ENCODE measurements around the gene ZBTB20. TPM values are rescaled to one million over a fixed set of nuclear protein-coding genes. Genes with fewer than 3 reads are reported as not detected.

Gene ZBTB20
- total RNA-seq, 3 donors from 2014 or later (not counting 1 experiment from before 2014, with no cell fraction given): 52.7 to 58.3 (median 55.9) TPM

GRCh38 chr3:114444216-114444615 is 702.9 kb downstream of the ZBTB20 start:
- Mint-ChIP-seq H3K4me1 (no peaks in the 10 kb centered on the region), H3K9me3 (no peaks in the 10 kb centered on the region), H3K27me3 (ENCODE audit: low read depth in 2 of 2) (peaks cover 0 to 6% of the 10 kb centered on the region in 2 donors), H3K4me3 (no peak overlapping the region), H3K27ac (no peak overlapping the region), H3K36me3 (no peaks in the 10 kb centered on the region)
- Histone ChIP-seq H3K4me3 (ENCODE audit: low read length) (no peak overlapping the region), H3K9me3 (ENCODE audit: control insufficient read depth, insufficient read depth, low read length) (no peaks in the 10 kb centered on the region), H3K4me1 (ENCODE audit: control insufficient read depth, insufficient read depth, low read length) (no peaks in the 10 kb centered on the region), H3K27ac (ENCODE audit: low read length) (no peak overlapping the region), H3K36me3 (ENCODE audit: control insufficient read depth, insufficient read depth, low read length) (no peaks in the 10 kb centered on the region), H3K27me3 (ENCODE audit: control insufficient read depth, insufficient read depth, low read length) (no peaks in the 10 kb centered on the region)
- no peak for ATAC-seq
- intact Hi-C loops (cut with micrococcal nuclease): no loop called here
- no peak for DNase-seq
- WGBS (ENCODE audit: insufficient coverage): 67% methylated on average over 1 of the region's 3 CpGs
- TF ChIP-seq CTCF (IDR thresholded peaks at IDR 0.05): no peak

- ATAC-seq (no peak), DNase-seq (no peak)
- intact Hi-C loops (cut with micrococcal nuclease): no loop called here
- Mint-ChIP-seq H3K27ac (no peak overlapping the region), H3K9me3 (no peaks in the 10 kb centered on the region), H3K36me3 (no peaks in the 10 kb centered on the region), H3K4me3 (no peak overlapping the region), H3K4me1 (no peaks in the 10 kb centered on the region), H3K27me3 (ENCODE audit: low read depth in 2 of 2) (peaks cover 0 to 6% of the 10 kb centered on the region in 2 donors)
- no peak overlapping the region for H3K4me3 ChIP-seq (ENCODE audit: low read length)
- H3K9me3 ChIP-seq (ENCODE audit: control insufficient read depth, insufficient read depth, low read length): no peaks in the 10 kb centered on the region
- no peak overlapping the region for H3K27ac ChIP-seq (ENCODE audit: low read length)
- no peaks in the 10 kb centered on the region for H3K27me3 ChIP-seq (ENCODE audit: control insufficient read depth, insufficient read depth, low read length)
- TF ChIP-seq CTCF (IDR thresholded peaks at IDR 0.05): no peak
- no peaks in the 10 kb centered on the region for H3K36me3 ChIP-seq (ENCODE audit: control insufficient read depth, insufficient read depth, low read length)
- no peaks in the 10 kb centered on the region for H3K4me1 ChIP-seq (ENCODE audit: control insufficient read depth, insufficient read depth, low read length)
Measured at GRCh38 chr3:114442246-114442645, 704.8 kb downstream of the ZBTB20 start.

- H3K27me3 Mint-ChIP-seq (ENCODE audit: low read depth in 2 of 2): peaks cover 0 to 6% of the 10 kb centered on the region in 2 donors
- no peak for TF ChIP-seq CTCF (IDR thresholded peaks at IDR 0.05)
- no peak overlapping the region for H3K27ac Mint-ChIP-seq
- no peaks in the 10 kb centered on the region for H3K9me3 Mint-ChIP-seq
- H3K9me3 ChIP-seq (ENCODE audit: control insufficient read depth, insufficient read depth, low read length): no peaks in the 10 kb centered on the region
- no peak for ATAC-seq
- intact Hi-C loops (cut with micrococcal nuclease): no loop called here
- H3K4me1 ChIP-seq (ENCODE audit: control insufficient read depth, insufficient read depth, low read length): no peaks in the 10 kb centered on the region
- no peaks in the 10 kb centered on the region for H3K36me3 Mint-ChIP-seq
- DNase-seq: no peak
- H3K4me1 Mint-ChIP-seq: no peaks in the 10 kb centered on the region
- no peak overlapping the region for H3K4me3 ChIP-seq (ENCODE audit: low read length)
- WGBS (ENCODE audit: insufficient coverage): 96% methylated on average over 9 of the region's 10 CpGs
- H3K4me3 Mint-ChIP-seq: no peak overlapping the region
- no peaks in the 10 kb centered on the region for H3K36me3 ChIP-seq (ENCODE audit: control insufficient read depth, insufficient read depth, low read length)
- no peaks in the 10 kb centered on the region for H3K27me3 ChIP-seq (ENCODE audit: control insufficient read depth, insufficient read depth, low read length)
- H3K27ac ChIP-seq (ENCODE audit: low read length): no peak overlapping the region
Measured at GRCh38 chr3:114441386-114441785, 705.7 kb downstream of the ZBTB20 start.

- TF ChIP-seq CTCF (IDR thresholded peaks at IDR 0.05): no peak
- H3K9me3 Mint-ChIP-seq: no peaks in the 10 kb centered on the region
- WGBS (ENCODE audit: insufficient coverage): 99% methylated on average over 3 of the region's 4 CpGs
Measured at GRCh38 chr3:114440700-114441099, 706.4 kb downstream of the ZBTB20 start.

More at GRCh38 chr3:114440700-114441099, 706.4 kb downstream of the ZBTB20 start:
- Histone ChIP-seq H3K27ac (ENCODE audit: low read length) (no peak overlapping the region), H3K4me1 (ENCODE audit: control insufficient read depth, insufficient read depth, low read length) (no peaks in the 10 kb centered on the region), H3K4me3 (ENCODE audit: low read length) (no peak overlapping the region), H3K27me3 (ENCODE audit: control insufficient read depth, insufficient read depth, low read length) (no peaks in the 10 kb centered on the region), H3K9me3 (ENCODE audit: control insufficient read depth, insufficient read depth, low read length) (no peaks in the 10 kb centered on the region), H3K36me3 (ENCODE audit: control insufficient read depth, insufficient read depth, low read length) (no peaks in the 10 kb centered on the region)
- Mint-ChIP-seq H3K4me3 (no peak overlapping the region), H3K27me3 (ENCODE audit: low read depth in 2 of 2) (peaks cover 0 to 6% of the 10 kb centered on the region in 2 donors), H3K36me3 (no peaks in the 10 kb centered on the region), H3K27ac (no peak overlapping the region), H3K4me1 (no peaks in the 10 kb centered on the region)
- intact Hi-C loops (cut with micrococcal nuclease): no loop called here
- ATAC-seq (no peak), DNase-seq (no peak)
